ENCODE results near the gene FAM9B. TPM values are rescaled to one million over a fixed set of nuclear protein-coding genes. Genes with fewer than 3 reads are reported as not detected.

Gene FAM9B
- total RNA-seq, 1 donor = not detected

GRCh38 chrX:8981723-8982122, 52.2 kb downstream of the FAM9B start:
- DNase-seq (ENCODE audit: low read depth in 2 of 3, low spot score in 2 of 3) = no peak

GRCh38 chrX:8980756-8981155, 53.2 kb downstream of the FAM9B start:
- no peak for DNase-seq (ENCODE audit: low read depth in 2 of 3, low spot score in 2 of 3)

Other genes with a start within 250 kb of the FAM9B start
- not detected for gene FAM9A, start 232.7 kb downstream of the FAM9B start, total RNA-seq